A549 (cell line): ENCODE results near the gene OR13C8.

Source experiments
- CEBPB ChIP-seq, 2 experiments: fragments of >200 bp in 1 of 2; sonication (Bioruptor Twin) in 1 of 2; formaldehyde crosslinking in 1 of 2; IDR thresholded peaks; 2 replicates each; pipeline ENCODE4 v1.6.1; 2012 to 2016
- CHD2 ChIP-seq: fragments of 150-350 bp; IDR thresholded peaks from 2 replicates; pipeline ENCODE4 v1.6.1; 2014; ENCODE audit warnings: low read length; ENCODE audit not compliant: partially characterized antibody
- CTCF ChIP-seq: fragments of >200 bp; sonication (Bioruptor Twin); formaldehyde crosslinking; IDR thresholded peaks from 3 replicates; pipeline ENCODE4 v1.5.1; 2016
- ESRRA ChIP-seq: fragments of 150-350 bp; IDR thresholded peaks from 2 replicates; pipeline ENCODE4 v1.6.1; 2014; ENCODE audit warnings: mild to moderate bottlenecking, low read length, borderline replicate concordance
- HOXA7 ChIP-seq: fragments of 250-450 bp; sonication (Bioruptor Pico); IDR thresholded peaks from 2 replicates; pipeline ENCODE4 v1.5.0; 2020; ENCODE audit warnings: mild to moderate bottlenecking, moderate library complexity
- JUNB ChIP-seq: fragments of >200 bp; sonication (Bioruptor Twin); formaldehyde crosslinking; IDR thresholded peaks from 2 replicates; pipeline ENCODE4 v1.6.1; 2016
- MAX ChIP-seq: IDR thresholded peaks from 2 replicates; pipeline ENCODE4 v1.6.1; 2012
- PHF8 ChIP-seq: fragments of 200-600 bp; sonication (generic); IDR thresholded peaks from 2 replicates; pipeline ENCODE4 v1.6.1; 2016; ENCODE audit warnings: low read depth, mild to moderate bottlenecking, antibody characterized with exemption, moderate library complexity, borderline replicate concordance
- POLR2A ChIP-seq: IDR thresholded peaks from 2 replicates; pipeline ENCODE4 v1.6.1; 2012; ENCODE audit warnings: mild to moderate bottlenecking, low read length
- REST ChIP-seq: fragments of 200-600 bp; sonication (generic); IDR thresholded peaks from 2 replicates; pipeline ENCODE4 v1.6.1; 2016; ENCODE audit warnings: antibody characterized with exemption, mild to moderate bottlenecking, moderate library complexity
- RFX5 ChIP-seq: fragments of 450-650 bp; IDR thresholded peaks from 2 replicates; pipeline ENCODE4 v1.7.1; 2014; ENCODE audit warnings: antibody characterized with exemption, mild to moderate bottlenecking, moderate library complexity
- USF2 ChIP-seq: fragments of 450-650 bp; IDR thresholded peaks from 2 replicates; pipeline ENCODE4 v1.6.1; 2014; ENCODE audit warnings: antibody characterized with exemption
- ZNF302 ChIP-seq: fragments of 250-450 bp; sonication (Bioruptor Pico); IDR thresholded peaks from 2 replicates; pipeline ENCODE4 v1.9.0; 2021; ENCODE audit warnings: inconsistent platforms, mild to moderate bottlenecking, moderate library complexity
- ZSCAN20 ChIP-seq: fragments of 250-450 bp; sonication (Bioruptor Pico); IDR thresholded peaks from 2 replicates; pipeline ENCODE4 v1.8.0; 2022; ENCODE audit warnings: mild to moderate bottlenecking, moderate library complexity

GRCh38 chr9:104555521-104555920 lies 13.4 kb upstream of the OR13C8 start:
- TF ChIP-seq CTCF = no peak
- no peak for TF ChIP-seq MAX
- TF ChIP-seq JUNB = no peak
- no peak for TF ChIP-seq POLR2A
- no peak for TF ChIP-seq CHD2
- no peak for TF ChIP-seq PHF8
- TF ChIP-seq USF2 = no peak
- no peak for TF ChIP-seq ZNF302 (CRISPR knock-in tag)
- TF ChIP-seq ESRRA = no peak
- no peak for TF ChIP-seq RFX5
- no peak for TF ChIP-seq CEBPB (IDR thresholded peaks at IDR 0.05)
- TF ChIP-seq HOXA7 = no peak
- TF ChIP-seq REST = no peak
- TF ChIP-seq ZSCAN20 = no peak
